HL-60 (cell line): ENCODE measurements around the gene AKR1B1.

Source experiments
- DNase-seq, 2 experiments: peaks; one replicate each; pipeline ENCODE4 v3.0.0-alpha.2; 2010 to 2020; ENCODE audit warnings: low read depth in 1 of 2, low spot score in 1 of 2
- H3K27ac ChIP-seq: fragments of 250-450 bp; sonication (Bioruptor Pico); replicated peaks from 2 replicates; pipeline ENCODE4 v1.5.1; 2020; ENCODE audit warnings: mild to moderate bottlenecking, moderate library complexity
- H3K27me3 ChIP-seq: fragments of 250-450 bp; sonication (Bioruptor Pico); 2 replicates; pipeline ENCODE4 v1.5.1; 2021; ENCODE audit warnings: mild to moderate bottlenecking, moderate library complexity; ENCODE audit not compliant: insufficient read depth, poor library complexity, severe bottlenecking
- H3K4me3 ChIP-seq: replicated peaks from 2 replicates; pipeline ENCODE4 v1.5.1; 2011; ENCODE audit warnings: mild to moderate bottlenecking, control low read depth, low read length; ENCODE audit not compliant: insufficient read depth
- GABPA ChIP-seq: IDR thresholded peaks from 2 replicates; pipeline ENCODE4 v1.6.1; 2012; ENCODE audit warnings: low read depth
- POLR2AphosphoS5 ChIP-seq: IDR thresholded peaks from 2 replicates; pipeline ENCODE4 v1.6.1; 2012; ENCODE audit warnings: low read depth
- SPI1 ChIP-seq: IDR thresholded peaks from 2 replicates; pipeline ENCODE4 v1.6.1; 2012; ENCODE audit warnings: low read depth, mild to moderate bottlenecking, borderline replicate concordance
- TF ChIP-seq, protein P1 (sequence below): IDR thresholded peaks from one replicate; pipeline ENCODE4 v1.5.1; 2011; ENCODE audit warnings: low read length, control low read depth, inconsistent platforms; ENCODE audit not compliant: insufficient read depth
- TF ChIP-seq, protein P2 (sequence below): IDR thresholded peaks from 2 replicates; pipeline ENCODE4 v1.6.1; 2012; ENCODE audit warnings: low read depth; ENCODE audit not compliant: insufficient replicate concordance

Gene AKR1B1

DNA sequence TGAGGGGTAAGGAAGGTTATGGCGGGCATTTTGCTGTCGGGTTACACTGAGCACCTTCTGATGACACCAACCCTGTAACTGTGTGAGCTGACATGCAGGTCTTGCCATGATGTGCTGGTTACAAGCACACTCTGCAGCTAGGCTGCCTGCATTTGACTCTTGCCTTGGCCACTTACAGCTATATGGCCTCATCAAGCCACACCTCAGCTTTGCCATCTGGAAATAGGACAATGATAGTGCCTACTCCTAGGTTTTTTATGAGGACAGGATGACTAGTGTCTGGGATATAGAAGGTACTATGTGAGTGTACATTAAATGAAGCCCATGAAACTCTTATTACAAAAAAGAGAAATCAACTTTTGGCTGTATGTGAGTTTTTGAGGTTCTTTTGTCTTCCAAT lies 58.0 kb downstream of the AKR1B1 start:
- Histone ChIP-seq H3K27ac (no peak overlapping the region), H3K27me3 (no peaks in the 10 kb centered on the region), H3K4me3 (no peak overlapping the region)
- TF ChIP-seq, protein P1, sequence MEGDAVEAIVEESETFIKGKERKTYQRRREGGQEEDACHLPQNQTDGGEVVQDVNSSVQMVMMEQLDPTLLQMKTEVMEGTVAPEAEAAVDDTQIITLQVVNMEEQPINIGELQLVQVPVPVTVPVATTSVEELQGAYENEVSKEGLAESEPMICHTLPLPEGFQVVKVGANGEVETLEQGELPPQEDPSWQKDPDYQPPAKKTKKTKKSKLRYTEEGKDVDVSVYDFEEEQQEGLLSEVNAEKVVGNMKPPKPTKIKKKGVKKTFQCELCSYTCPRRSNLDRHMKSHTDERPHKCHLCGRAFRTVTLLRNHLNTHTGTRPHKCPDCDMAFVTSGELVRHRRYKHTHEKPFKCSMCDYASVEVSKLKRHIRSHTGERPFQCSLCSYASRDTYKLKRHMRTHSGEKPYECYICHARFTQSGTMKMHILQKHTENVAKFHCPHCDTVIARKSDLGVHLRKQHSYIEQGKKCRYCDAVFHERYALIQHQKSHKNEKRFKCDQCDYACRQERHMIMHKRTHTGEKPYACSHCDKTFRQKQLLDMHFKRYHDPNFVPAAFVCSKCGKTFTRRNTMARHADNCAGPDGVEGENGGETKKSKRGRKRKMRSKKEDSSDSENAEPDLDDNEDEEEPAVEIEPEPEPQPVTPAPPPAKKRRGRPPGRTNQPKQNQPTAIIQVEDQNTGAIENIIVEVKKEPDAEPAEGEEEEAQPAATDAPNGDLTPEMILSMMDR, result no peak
- TF ChIP-seq POLR2AphosphoS5 (no peak), GABPA (no peak), SPI1 (no peak)
- TF ChIP-seq, protein P2, sequence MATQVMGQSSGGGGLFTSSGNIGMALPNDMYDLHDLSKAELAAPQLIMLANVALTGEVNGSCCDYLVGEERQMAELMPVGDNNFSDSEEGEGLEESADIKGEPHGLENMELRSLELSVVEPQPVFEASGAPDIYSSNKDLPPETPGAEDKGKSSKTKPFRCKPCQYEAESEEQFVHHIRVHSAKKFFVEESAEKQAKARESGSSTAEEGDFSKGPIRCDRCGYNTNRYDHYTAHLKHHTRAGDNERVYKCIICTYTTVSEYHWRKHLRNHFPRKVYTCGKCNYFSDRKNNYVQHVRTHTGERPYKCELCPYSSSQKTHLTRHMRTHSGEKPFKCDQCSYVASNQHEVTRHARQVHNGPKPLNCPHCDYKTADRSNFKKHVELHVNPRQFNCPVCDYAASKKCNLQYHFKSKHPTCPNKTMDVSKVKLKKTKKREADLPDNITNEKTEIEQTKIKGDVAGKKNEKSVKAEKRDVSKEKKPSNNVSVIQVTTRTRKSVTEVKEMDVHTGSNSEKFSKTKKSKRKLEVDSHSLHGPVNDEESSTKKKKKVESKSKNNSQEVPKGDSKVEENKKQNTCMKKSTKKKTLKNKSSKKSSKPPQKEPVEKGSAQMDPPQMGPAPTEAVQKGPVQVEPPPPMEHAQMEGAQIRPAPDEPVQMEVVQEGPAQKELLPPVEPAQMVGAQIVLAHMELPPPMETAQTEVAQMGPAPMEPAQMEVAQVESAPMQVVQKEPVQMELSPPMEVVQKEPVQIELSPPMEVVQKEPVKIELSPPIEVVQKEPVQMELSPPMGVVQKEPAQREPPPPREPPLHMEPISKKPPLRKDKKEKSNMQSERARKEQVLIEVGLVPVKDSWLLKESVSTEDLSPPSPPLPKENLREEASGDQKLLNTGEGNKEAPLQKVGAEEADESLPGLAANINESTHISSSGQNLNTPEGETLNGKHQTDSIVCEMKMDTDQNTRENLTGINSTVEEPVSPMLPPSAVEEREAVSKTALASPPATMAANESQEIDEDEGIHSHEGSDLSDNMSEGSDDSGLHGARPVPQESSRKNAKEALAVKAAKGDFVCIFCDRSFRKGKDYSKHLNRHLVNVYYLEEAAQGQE, result no peak
- no peak for DNase-seq

DNA sequence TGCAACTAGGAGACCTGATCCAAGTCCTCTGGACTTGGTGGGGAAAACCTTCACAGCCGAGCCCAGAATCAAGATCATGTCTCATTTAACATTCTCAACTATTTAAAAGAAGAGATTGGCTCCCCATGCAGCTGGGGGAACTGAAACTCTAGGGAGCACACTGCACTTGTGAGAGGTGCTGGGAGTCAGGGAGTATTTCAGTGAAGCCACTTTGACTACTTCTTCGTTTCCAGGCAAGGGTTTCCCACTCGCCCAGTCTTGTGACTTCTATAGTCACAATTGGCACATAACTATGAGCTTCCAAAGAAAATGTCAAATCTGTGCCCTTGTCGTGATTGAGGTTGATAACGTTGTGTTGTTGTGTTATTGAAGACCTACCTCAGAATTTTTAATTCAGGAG lies 62.9 kb downstream of the AKR1B1 start:
- Histone ChIP-seq H3K27ac (no peak overlapping the region), H3K27me3 (no peaks in the 10 kb centered on the region), H3K4me3 (no peak overlapping the region)
- TF ChIP-seq, protein P1, result no peak
- no peak for DNase-seq

GRCh38 chr7:134395604-134396003 lies 63.3 kb downstream of the AKR1B1 start:
- TF ChIP-seq SPI1, result 0 out of 2 replicates have a peak, but pooled peaks have one; percentile 16
- no peak for TF ChIP-seq POLR2AphosphoS5
- no peak for TF ChIP-seq GABPA
- TF ChIP-seq, protein P2, result no peak
- Histone ChIP-seq H3K27ac (no peak overlapping the region), H3K4me3 (no peak overlapping the region), H3K27me3 (no peaks in the 10 kb centered on the region)
- DNase-seq, result peak in 1 of 2 experiments; percentile 1

GRCh38 chr7:134394056-134394455 lies 64.8 kb downstream of the AKR1B1 start:
- H3K4me3 ChIP-seq, result no peak overlapping the region
- DNase-seq, result no peak
- H3K27me3 ChIP-seq, result peaks cover under 1% of the 10 kb centered on the region
- TF ChIP-seq, protein P2, result no peak
- no peak overlapping the region for H3K27ac ChIP-seq
